Measurements from ENCODE around the gene YIPF4.
"Not testable (repeated sequence)": the region's sequence is repeated elsewhere in the genome, so short reads cannot be mapped to it uniquely, and the experiment has no call there.

The YIPF4 gene

DNA sequence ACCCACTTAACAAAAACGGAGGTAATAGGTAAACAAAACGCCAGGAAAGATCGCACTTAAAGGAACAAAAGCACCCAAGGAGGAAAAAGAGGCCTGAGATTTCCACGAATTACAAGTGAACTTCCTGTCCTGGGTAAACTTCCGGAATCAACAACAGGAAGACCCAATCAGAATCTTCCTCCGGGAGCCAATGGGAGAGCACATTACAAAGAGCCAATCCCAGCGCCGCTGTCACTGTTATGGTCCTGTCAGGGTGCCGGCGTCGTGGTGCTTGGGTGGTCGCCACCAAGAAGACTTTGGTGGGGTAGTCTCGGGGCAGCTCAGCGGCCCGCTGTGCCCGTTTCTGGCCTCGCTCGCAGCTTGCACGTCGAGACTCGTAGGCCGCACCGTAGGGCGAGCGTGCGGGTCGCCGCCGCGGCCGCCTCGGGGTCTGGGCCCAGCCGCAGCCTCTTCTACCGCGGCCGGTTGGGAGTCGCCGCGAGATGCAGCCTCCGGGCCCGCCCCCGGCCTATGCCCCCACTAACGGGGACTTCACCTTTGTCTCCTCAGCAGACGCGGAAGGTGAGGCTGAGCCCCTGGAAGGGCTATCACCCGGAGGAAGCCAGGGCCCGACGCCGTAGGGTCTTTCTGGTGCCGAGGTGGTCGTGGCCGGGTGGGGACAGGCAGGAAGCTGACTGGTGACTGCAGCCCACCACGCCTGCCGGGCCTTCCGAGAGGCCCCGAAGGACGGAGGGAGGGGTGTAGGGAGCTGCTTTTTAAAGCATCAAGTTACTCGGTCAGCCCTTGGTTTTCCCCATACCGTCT, at the start of gene YIPF4:
Gene YIPF4, plus strand, starts transcription at position 231 of the 804 bp plus-strand sequence. Its CDS starts 252 bp downstream, at position 483.
- DNase-seq = peak; percentile 82 to 83

- no peak for DNase-seq
These were observed 49.5 kb upstream of the YIPF4 start for GRCh38 chr2:32228181-32228580.

GRCh38 chr2:32229635-32230034, 48.1 kb upstream of the YIPF4 start:
- DNase-seq = no peak

DNA sequence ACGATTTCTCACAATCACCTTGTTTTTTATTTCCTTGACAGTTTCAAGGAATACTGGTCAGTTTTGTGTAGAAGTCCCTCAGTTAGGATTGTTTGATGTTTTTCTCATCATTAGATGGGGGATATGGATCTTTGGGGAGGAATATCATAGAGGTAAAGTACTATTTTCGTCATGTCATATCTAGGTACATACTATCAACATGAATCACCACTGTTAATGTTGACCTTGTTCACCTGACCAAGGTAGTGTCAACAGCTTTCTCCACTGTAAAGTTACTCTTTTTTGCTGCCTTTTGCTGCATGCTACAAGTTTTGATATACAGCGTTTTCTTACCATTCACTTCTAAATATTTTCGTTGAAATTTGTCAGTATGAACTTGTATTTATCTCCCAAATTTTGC, 45.7 kb upstream of the YIPF4 start:
- no peak for DNase-seq

DNA sequence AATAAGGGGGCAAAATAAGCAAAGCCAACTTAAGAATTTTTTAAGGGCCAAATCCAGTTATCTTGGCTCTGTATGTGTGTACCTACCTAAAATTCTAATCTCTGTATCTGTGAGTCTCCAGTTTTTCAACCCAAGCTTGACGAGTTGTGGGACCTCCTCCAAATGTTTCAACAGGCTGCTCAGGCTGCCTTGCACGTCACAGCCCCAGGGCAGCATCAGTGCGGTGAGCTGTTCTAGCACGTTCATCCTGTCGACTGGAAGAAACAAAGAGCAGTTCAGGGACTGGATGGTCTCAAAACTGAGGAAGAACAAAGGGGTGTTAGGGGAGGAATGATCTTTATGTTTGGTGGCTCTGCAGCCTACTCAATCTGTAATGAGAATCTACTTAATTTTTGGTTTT, 42.4 kb upstream of the YIPF4 start:
- DNase-seq = no peak

DNA sequence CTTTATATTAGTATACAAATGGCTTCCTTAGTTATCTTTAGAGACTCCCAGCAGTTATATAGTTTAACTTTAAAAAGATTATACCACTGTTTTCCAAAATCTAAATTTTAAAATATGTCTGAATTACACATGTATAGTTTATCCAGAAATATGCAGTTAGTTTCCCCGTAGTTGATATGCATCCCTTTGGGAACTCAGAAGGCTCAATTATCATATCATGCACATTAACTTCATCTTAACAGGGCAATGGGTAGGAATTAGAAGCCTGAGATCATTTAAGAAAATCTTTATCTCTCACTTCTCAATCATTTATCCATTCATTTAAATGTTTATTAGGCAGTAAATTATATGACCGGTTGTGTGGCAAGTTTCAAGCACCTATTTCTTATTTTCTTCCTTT, 40.2 kb upstream of the YIPF4 start:
- DNase-seq = no peak

GRCh38 chr2:32237996-32238395, 39.7 kb upstream of the YIPF4 start:
- DNase-seq = no peak

GRCh38 chr2:32242331-32242730, 35.4 kb upstream of the YIPF4 start:
- no peak for DNase-seq

DNA sequence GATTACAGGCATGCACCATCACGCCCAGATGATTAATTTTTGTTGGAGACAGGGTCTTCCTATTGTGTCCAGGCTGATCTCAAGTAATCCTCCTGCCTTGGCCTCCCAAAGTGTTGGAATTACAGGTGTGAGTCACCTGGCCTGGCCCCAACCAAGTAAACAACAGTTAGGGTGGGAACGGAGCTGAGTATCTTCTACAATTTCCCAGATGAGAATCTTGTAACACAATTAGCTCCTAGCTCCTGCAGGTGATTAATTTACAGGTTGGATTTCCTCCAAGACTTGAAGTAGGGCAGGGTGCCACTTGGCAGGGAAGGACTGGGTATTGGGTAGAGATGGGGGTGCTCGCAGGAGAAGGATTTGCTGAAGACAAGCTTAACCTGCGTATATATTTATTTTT, 30.8 kb upstream of the YIPF4 start:
- no peak for DNase-seq

GRCh38 chr2:32248299-32248698, 29.4 kb upstream of the YIPF4 start:
- no peak for DNase-seq

DNA sequence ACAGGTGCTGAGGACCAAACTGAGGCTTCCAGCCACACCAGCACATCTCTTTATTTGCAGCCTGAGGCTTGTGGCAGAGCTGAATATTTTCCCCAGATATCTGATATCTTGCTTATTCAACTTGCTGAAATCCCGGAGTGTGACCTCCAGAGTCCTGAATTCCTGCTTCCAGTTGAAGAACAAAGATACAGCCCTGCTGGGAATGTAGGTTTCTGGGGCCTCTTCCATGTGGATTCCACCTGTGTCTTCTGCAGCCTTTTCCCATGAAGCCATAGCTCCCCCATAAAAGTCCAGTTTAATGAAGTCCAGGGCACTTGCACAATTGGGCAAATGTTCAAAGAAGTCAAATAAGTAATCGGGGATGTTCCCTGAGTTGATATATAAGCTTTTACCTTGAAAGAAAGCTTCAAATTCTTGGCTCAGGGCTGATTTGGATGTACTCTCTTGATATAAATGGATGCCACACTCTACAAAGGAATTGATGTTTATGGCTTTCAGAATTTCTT, 27.9 kb upstream of the YIPF4 start:
- DNase-seq = no peak

GRCh38 chr2:32250290-32250689, 27.4 kb upstream of the YIPF4 start:
- no peak for DNase-seq

- DNase-seq = no peak
These were observed 19.5 kb upstream of the YIPF4 start for GRCh38 chr2:32258242-32258641.

DNA sequence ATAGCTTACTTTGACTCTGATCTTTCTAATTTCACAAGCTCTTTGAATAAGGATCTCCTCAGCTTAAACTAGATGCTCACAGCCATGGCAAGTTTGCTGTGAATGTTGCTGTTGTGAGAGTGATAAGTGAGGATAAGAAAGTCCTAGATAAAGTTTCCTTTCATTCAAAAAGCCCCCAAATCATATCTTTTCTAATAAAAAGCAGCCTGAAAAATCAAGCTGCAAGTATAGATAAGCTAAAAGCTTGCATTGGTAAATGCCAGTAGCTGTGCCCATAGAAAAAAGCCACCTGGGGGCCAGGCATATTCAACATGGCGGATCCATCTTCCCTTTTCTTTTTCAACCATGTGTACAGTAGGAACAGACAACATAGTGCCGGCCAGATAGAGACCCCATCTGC, 17.3 kb upstream of the YIPF4 start:
- DNase-seq = no peak

DNA sequence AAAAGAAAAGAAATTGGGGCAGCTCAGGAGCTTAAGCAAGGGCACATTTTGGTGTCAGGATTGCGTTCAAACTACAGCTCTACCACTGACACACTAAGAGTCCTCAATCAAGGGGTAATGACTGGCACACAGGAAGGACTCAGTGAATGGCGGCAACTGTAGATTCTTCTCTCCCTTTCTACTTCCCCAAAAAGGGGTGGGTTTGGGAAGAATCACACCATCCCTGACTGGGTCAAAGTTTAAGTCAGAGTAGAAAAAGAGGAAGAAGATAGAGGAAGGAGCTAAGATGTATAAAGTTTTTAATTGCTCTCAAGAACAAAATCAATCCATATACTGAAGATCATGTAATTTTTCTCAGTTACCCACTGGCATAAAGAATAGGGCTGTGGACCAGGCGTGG, 15.6 kb upstream of the YIPF4 start:
- no peak for DNase-seq

GRCh38 chr2:32264422-32265105, 13.1 kb upstream of the YIPF4 start, which contains the start of gene NLRC4:
TSS of gene NLRC4 (minus strand) at chr2:32264886. CDS start at chr2:32256775, 8,111 bp downstream.
- no peak for DNase-seq

DNA sequence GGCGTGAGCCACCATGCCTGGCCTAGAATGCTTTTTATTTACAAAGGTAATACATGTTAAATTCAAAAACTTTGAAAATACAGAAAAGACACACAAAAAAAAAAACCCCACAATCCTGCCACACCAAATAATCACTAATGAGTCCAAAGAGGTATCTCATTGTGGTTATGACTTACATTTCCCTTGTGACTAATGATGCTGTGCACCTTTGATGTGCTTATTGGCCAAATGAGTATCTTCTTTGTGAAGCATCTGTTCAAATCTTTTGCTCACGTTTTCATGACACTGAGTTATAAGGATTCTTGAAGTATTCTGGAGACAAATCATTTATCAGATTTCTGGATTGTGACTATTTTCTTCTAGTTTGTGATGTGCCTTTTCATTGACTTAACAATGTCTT, 6.6 kb upstream of the YIPF4 start:
- no peak for DNase-seq

- DNase-seq = no peak
These were observed 5.4 kb upstream of the YIPF4 start for GRCh38 chr2:32272279-32272678.

- DNase-seq = no peak
These were observed 3.4 kb upstream of the YIPF4 start for GRCh38 chr2:32274289-32274688.

DNA sequence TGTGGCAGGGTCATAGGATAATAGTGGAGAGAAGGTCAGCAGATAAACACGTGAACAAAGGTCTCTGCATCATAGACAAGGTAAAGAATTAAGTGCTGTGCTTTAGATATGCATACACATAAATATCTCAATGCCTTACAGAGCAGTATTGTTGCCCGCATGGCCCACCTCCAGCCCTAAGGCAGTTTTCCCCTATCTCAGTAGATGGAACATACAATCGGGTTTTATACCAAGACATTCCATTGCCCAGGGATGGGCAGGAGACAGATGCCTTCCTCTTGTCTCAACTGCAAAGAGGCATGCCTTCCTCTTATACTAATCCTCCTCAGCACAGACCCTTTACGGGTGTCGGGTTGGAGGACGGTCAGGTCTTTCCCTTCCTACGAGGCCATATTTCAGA, 1.9 kb upstream of the YIPF4 start:
- DNase-seq = not testable (repeated sequence)

DNA sequence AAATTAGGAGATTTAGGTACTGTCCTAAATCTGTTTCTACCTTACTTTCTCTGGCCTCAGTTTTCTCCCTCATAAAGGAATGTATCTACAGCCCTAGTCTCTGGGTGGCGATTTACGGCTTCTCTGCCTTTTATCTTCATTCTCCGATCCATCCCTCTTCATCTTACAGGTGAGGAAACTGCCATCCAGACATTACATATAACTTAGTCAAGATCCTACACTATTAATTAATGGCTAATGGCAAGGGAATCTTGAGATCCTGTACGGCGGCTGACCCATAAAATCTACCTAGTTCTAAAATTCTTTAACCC, 386 bp upstream of the YIPF4 start:
- no peak for DNase-seq

DNA sequence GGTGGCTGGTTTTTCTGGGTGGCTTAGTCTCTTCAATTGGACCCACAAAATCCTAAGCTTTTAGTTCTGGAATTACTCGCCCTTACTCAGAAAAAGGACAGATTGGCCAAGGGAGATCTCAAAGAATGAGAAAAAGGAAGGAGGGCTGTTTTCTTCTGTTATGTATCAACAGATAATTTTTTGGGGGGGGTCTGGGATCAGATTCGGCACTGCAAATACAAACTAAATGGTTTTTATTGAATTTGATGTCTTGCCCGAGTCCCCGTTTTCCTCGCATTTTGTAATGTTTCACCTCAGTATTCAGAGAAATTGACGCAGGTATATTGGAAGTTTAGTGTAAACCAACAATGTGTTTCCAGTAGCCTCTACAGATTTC, 762 bp downstream of the YIPF4 start:
- no peak for DNase-seq

- no peak for DNase-seq
These were observed 6.6 kb downstream of the YIPF4 start for GRCh38 chr2:32284321-32284720.

GRCh38 chr2:32289165-32289999, 11.7 kb downstream of the YIPF4 start:
- DNase-seq = no peak
